Head of caudate nucleus (tissue), 42 donors: ENCODE measurements around the gene JSRP1.

ENCODE experiments used
- DNase-seq, 42 donors: peaks; one replicate each; pipeline versions ENCODE4 v3.0.0 to v3.0.0-alpha.2; 2020 to 2021; ENCODE audit warnings: mixed read lengths in 7 of 42
- intact Hi-C: fragments of 100-400 bp; cut with DNase I; formaldehyde crosslinking; loops from one replicate; pipeline ENCODE4 v1.15.0; 2022

The JSRP1 gene

GRCh38 chr19:2239771-2240770, 16.1 kb downstream of the JSRP1 start:
- intact Hi-C loops: loop anchor here (5.0 kb wide), 2 partner anchors 77 to 88 kb away; partner anchors contain the start of gene AP3D1
- peak in 3 of 42 donors; percentile 21 to 46 (median 21) for DNase-seq

- DNase-seq: no peak
- intact Hi-C loops: loop anchor here (5.0 kb wide), 2 partner anchors 78 to 87 kb away; partner anchors contain the start of gene AP3D1
These were observed 17.0 kb downstream of the JSRP1 start for GRCh38 chr19:2239173-2239572.

GRCh38 chr19:2237869-2238153, 18.4 kb downstream of the JSRP1 start:
- no peak for DNase-seq
- intact Hi-C loops: loop anchor here (2.0 to 5.0 kb wide), 3 partner anchors 35 to 86 kb away; partner anchors contain the start of gene AP3D1

GRCh38 chr19:2237051-2237868, 19.0 kb downstream of the JSRP1 start:
- peak in 1 of 42 donors; percentile 30 for DNase-seq
- intact Hi-C loops: loop anchor here (2.0 to 5.0 kb wide), 3 partner anchors 36 to 85 kb away; partner anchors contain the start of gene AP3D1

DNA sequence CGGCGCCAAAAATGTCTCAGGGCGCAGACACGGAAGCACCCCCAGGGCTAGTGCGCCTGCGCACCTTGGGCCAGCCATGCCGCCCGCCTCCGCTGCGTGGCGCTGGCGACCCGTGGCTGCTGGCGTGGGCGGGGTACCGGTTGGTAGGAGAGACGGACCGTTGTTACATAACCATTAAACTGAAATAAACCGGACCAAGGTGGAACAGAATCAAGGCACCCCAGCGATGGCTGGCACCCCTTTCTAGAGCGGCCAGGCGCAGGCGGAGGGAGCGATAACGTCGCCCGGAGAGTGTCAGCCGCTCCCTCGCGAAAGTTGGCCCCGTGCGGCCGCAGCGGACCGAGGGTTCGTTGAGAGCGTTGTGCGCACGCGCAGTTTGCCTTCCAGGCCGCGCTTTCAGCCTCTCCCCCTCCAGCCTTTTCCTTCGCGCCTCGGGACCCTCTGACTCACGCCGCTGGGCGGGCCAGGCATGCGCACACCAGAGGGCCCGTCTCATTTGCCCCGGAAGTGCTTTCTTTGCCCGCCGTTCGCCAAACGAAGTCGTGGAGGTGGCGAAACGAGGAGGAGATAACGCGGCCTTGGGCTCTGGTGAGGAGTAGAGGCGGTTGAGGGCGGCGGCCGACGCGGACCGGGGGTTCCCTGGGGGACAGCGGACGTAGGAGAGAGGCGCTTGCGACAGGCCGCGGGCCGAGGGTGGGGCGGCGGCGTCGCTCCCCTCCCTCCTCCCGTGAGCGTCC, 19.7 kb downstream of the JSRP1 start, which contains the start of the genes PLEKHJ1 and SF3A2:
TSS of gene PLEKHJ1 (minus strand) at position 16 of the 737 bp plus-strand sequence. CDS start 81 bp downstream, outside the sequence.
TSS of gene SF3A2 (plus strand) at position 511 of the 737 bp plus-strand sequence. CDS start 6,595 bp downstream, outside the sequence.
- peak; percentile 83 to 98 (median 95) for DNase-seq
- intact Hi-C loops: loop anchor here (2.0 to 5.0 kb wide), 3 partner anchors 36 to 84 kb away; partner anchors contain the start of gene AP3D1

DNA sequence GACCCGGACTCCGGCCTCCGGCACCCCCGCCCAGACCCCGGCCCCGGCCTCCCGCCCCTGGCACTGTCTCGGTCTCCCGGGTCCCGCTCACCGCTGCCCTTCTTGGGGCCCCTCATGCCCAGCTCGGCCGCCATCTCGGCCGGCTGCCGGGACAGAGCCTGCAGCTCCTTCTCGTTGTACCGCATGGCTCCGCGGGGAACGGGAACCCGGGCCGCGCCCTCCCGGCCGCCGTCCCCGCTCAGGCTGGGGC, 20.2 kb downstream of the JSRP1 start:
- no peak for DNase-seq
- intact Hi-C loops: loop anchor here (2.0 to 5.0 kb wide), 3 partner anchors 37 to 84 kb away; partner anchors contain the start of gene AP3D1

- intact Hi-C loops: loop anchor here (2.0 to 5.0 kb wide), 3 partner anchors 37 to 83 kb away; partner anchors contain the start of gene AP3D1
- DNase-seq: peak in 4 of 42 donors; percentile 19 to 39 (median 27)
These were observed 20.7 kb downstream of the JSRP1 start for GRCh38 chr19:2235381-2236063.

DNA sequence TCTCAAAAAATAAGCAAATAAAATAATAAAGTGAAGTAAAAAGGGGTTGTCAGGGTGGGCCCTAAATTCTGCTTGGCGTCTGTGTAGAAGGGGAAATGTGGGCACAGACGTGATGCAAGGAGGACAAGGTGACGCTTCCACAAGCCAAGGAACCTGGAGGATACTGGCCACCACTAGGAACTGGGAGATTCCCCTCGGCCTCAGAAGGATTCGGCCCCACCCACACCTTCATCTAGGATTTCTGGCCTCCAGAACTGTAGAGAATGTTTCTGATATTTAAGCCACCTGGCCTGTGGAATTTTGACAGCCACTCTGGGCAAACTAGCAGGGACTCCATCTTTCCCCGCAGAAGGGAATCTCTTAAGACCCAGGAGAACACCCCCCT, 21.2 kb downstream of the JSRP1 start:
- DNase-seq: no peak
- intact Hi-C loops: loop anchor here (5.0 kb wide), 2 partner anchors 82 to 83 kb away; partner anchors contain the start of gene AP3D1

GRCh38 chr19:2233601-2234280, 22.5 kb downstream of the JSRP1 start:
- DNase-seq: no peak
- intact Hi-C loops: no loop called here

DNA sequence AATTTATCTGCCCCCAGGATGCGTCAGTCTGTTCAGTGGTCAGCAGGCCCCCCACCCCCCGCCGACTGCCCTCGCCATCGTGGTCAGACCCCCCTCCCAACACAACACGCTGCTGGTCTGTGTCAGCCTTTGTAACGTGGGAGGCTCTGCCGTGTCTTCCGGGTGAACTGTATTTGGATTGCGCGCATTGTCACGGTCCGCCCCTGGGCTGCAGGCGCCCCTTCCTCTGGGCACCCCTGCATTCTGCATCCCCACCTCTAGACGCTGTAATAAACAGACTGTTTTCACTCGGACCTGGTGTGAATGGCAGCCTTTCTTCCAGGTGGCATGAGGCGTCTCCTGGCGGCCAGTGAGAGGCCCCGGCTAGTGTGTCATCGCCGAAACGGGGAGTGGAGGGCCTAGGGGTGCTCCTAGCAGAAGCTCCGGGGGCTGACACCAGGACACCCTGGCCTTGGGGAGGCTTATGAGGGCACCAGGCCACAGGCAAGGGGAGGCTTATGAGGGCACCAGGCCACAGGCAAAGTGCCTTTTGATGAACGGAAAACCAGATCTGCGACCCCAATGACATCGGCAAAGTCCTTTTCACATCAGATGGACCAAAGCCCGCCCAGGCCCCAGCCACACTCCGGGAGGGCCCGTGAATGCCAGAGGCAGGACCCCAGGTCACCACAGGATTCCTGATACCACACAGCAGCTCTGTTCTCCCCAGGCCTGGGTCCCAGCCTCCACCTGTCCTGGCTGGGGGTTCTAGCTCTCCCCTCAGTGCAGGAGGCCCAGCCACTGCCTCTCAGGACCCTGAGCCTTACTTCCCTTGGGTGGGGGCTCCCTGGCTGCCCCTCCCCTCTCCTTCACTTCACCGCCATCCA, 23.7 kb downstream of the JSRP1 start:
- DNase-seq: no peak
- intact Hi-C loops: no loop called here

- intact Hi-C loops: no loop called here
- peak in 7 of 42 donors; percentile 33 to 65 (median 41) for DNase-seq
These were observed 24.5 kb downstream of the JSRP1 start for GRCh38 chr19:2231621-2232221.

GRCh38 chr19:2230807-2231533, 25.2 kb downstream of the JSRP1 start:
- intact Hi-C loops: no loop called here
- no peak for DNase-seq

GRCh38 chr19:2230033-2230531, 26.1 kb downstream of the JSRP1 start:
- intact Hi-C loops: no loop called here
- no peak for DNase-seq

DNA sequence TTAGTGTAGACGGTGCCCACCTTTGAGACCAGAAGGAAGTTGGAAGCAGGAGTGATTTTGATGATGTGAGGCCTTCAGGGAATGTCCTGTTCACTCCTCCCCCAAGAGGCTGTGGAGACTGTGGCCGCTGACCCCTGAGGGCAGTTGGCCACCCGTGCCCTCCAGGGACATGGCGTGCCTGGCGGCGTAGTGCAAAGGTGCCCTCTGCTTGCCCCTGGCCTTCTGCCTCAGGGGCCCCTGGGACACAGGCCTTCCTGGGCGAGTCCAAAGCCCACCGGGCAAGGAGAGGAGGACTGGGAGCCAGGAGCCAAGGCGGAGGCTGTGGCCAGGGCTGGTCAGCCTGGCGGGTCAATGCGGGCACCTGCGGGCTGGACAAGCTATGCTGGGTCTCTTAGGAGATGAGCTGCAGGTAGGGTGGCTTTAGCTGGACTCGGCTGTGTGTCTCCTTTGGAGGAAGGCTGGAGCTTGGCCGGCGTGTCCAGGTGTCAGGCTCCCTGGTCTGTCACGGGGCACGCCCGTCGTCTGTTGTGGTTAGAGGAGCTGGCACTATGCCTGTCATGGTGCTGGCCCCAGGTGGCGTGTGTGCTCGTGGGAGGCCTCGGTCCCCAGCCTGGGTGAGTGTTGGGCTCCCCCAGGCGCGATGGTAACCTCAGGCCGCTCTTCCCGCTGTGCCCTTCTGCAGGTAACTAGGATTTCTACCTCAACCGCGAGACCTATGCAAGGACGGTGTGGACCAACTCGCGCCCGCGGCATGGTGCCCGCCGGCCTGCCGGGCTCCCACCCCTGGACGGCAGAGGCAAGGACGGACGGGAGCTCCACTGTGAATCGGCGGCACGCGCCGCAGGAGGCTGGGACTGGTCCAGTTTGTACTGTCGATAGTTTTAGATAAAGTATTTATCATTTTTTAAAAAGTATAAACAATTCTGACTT, 26.8 kb downstream of the JSRP1 start:
- intact Hi-C loops: no loop called here
- no peak for DNase-seq
